ENCODE data around the gene COG3. TPM values are rescaled to one million over a fixed set of nuclear protein-coding genes. Genes with fewer than 3 reads are reported as not detected.

COG3 gene
- total RNA-seq, 1 donor from 2014 or later: 38.3 TPM

- H3K36me3 Mint-ChIP-seq: no peaks in the 10 kb centered on the region
- H3K9me3 Mint-ChIP-seq: no peaks in the 10 kb centered on the region
- H3K27me3 Mint-ChIP-seq (ENCODE audit: low read depth): peaks cover 72% of the 10 kb centered on the region
- DNase-seq (ENCODE audit: low spot score in 2 of 2, unreplicated experiment in 2 of 2): no peak
- H3K4me3 Mint-ChIP-seq: no peak overlapping the region
- TF ChIP-seq CTCF (IDR thresholded peaks at IDR 0.05; ENCODE audit: unreplicated experiment): no peak
- no peaks in the 10 kb centered on the region for H3K4me1 Mint-ChIP-seq
- no peak overlapping the region for H3K27ac Mint-ChIP-seq
Measured at GRCh38 chr13:45575830-45576180, 111.1 kb downstream of the COG3 start.

GRCh38 chr13:45576466-45576865 lies 111.7 kb downstream of the COG3 start:
- no peak for TF ChIP-seq CTCF (IDR thresholded peaks at IDR 0.05; ENCODE audit: unreplicated experiment)
- H3K36me3 Mint-ChIP-seq: no peaks in the 10 kb centered on the region

GRCh38 chr13:45582408-45583076 lies 117.8 kb downstream of the COG3 start:
- H3K27ac Mint-ChIP-seq: no peak overlapping the region

More at GRCh38 chr13:45576466-45576865, 111.7 kb downstream of the COG3 start:
- no peaks in the 10 kb centered on the region for H3K4me1 Mint-ChIP-seq
- H3K4me3 Mint-ChIP-seq: no peak overlapping the region
- H3K9me3 Mint-ChIP-seq: no peaks in the 10 kb centered on the region
- H3K27ac Mint-ChIP-seq: no peak overlapping the region
- DNase-seq (ENCODE audit: low spot score in 2 of 2, unreplicated experiment in 2 of 2): no peak
- H3K27me3 Mint-ChIP-seq (ENCODE audit: low read depth): peaks cover 68% of the 10 kb centered on the region

GRCh38 chr13:45584816-45585215 lies 120.1 kb downstream of the COG3 start:
- no peak overlapping the region for H3K27ac Mint-ChIP-seq
- H3K27me3 Mint-ChIP-seq (ENCODE audit: low read depth): peaks cover 29% of the 10 kb centered on the region
- no peak for TF ChIP-seq CTCF (IDR thresholded peaks at IDR 0.05; ENCODE audit: unreplicated experiment)
- H3K9me3 Mint-ChIP-seq: no peaks in the 10 kb centered on the region
- H3K36me3 Mint-ChIP-seq: no peaks in the 10 kb centered on the region
- no peaks in the 10 kb centered on the region for H3K4me1 Mint-ChIP-seq
- H3K4me3 Mint-ChIP-seq: no peak overlapping the region
- DNase-seq (ENCODE audit: low spot score in 2 of 2, unreplicated experiment in 2 of 2): no peak

More at GRCh38 chr13:45582408-45583076, 117.8 kb downstream of the COG3 start:
- no peak overlapping the region for H3K4me3 Mint-ChIP-seq
- H3K9me3 Mint-ChIP-seq: no peaks in the 10 kb centered on the region
- no peak for DNase-seq (ENCODE audit: low spot score in 2 of 2, unreplicated experiment in 2 of 2)
- H3K27me3 Mint-ChIP-seq (ENCODE audit: low read depth): peaks cover 51% of the 10 kb centered on the region
- no peaks in the 10 kb centered on the region for H3K4me1 Mint-ChIP-seq
- no peaks in the 10 kb centered on the region for H3K36me3 Mint-ChIP-seq
- no peak for TF ChIP-seq CTCF (IDR thresholded peaks at IDR 0.05; ENCODE audit: unreplicated experiment)

Other genes with a start within 250 kb of the COG3 start
- gene TPT1, start 123.8 kb upstream of the COG3 start, total RNA-seq: 2,772 to 2,964 TPM (median 2,883 TPM) in 3 replicates
- gene SLC25A30, start 46.6 kb upstream of the COG3 start, total RNA-seq: 8.8 to 13.9 TPM (median 12.2 TPM) in 3 replicates
- not detected in 3 replicates for gene ERICH6B, start 150.8 kb downstream of the COG3 start, total RNA-seq
- gene CBY2, start 237.4 kb downstream of the COG3 start, total RNA-seq: not detected in 3 replicates